Neural cell (in vitro differentiated cells): Measurements from ENCODE around the gene ABAT.

ENCODE experiments used
- EP300 ChIP-seq: fragments of 450-650 bp; conservative IDR thresholded peaks from 2 replicates; pipeline ENCODE4 v1.6.1; 2014; ENCODE audit warnings: antibody characterized with exemption, mild to moderate bottlenecking, moderate library complexity; ENCODE audit not compliant: poor library complexity, severe bottlenecking
- EZH2 ChIP-seq: fragments of 200-600, 300-800 bp; shearing (Covaris generic), sonication (generic); IDR thresholded peaks from 2 replicates; pipeline ENCODE4 v1.6.1; 2014; ENCODE audit warnings: antibody characterized with exemption, low read length, borderline replicate concordance, mild to moderate bottlenecking; ENCODE audit not compliant: insufficient read depth, poor library complexity, severe bottlenecking
- MXI1 ChIP-seq: fragments of 450-650 bp; conservative IDR thresholded peaks from 2 replicates; pipeline ENCODE4 v1.6.1; 2014; ENCODE audit warnings: antibody characterized with exemption, mild to moderate bottlenecking; ENCODE audit not compliant: poor library complexity, severe bottlenecking
- POLR2AphosphoS5 ChIP-seq: IDR thresholded peaks from 2 replicates; pipeline ENCODE4 v1.6.1; 2012
- RAD21 ChIP-seq: fragments of 450-650 bp; conservative IDR thresholded peaks from 2 replicates; pipeline ENCODE4 v1.6.1; 2014; ENCODE audit warnings: antibody characterized with exemption, mild to moderate bottlenecking, moderate library complexity
- TAF1 ChIP-seq: IDR thresholded peaks from 2 replicates; pipeline ENCODE4 v1.6.1; 2012; ENCODE audit warnings: low read depth
- TF ChIP-seq, protein P1 (sequence below): fragments of 450-650 bp; IDR thresholded peaks from 2 replicates; pipeline ENCODE4 v1.5.1; 2014; ENCODE audit warnings: antibody characterized with exemption, mild to moderate bottlenecking, moderate library complexity; ENCODE audit not compliant: poor library complexity, severe bottlenecking
- TF ChIP-seq, protein P2 (sequence below): IDR thresholded peaks from 2 replicates; pipeline ENCODE4 v1.6.1; 2012; ENCODE audit warnings: borderline replicate concordance

DNA sequence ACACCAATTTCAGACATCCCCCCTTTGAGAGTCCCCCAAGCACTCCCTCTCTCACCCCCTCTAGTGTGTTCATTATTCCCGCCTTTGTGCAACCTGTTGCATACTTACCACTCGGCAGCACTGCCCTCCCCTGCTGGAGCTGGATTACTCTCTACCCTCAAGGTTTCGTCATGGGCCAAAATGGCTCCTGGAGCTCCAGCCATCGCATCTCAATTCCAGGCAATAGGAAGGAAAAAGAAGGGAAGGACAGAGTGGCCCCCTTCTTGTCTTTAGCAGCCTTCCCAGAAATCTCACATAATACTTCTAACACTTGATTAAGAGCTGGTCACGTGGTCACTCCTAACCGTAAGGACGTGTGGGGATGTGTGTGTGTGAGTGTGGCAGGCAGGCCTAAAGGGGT, 102.8 kb downstream of the ABAT start:
- TF ChIP-seq EP300 = no peak
- TF ChIP-seq, protein P1, sequence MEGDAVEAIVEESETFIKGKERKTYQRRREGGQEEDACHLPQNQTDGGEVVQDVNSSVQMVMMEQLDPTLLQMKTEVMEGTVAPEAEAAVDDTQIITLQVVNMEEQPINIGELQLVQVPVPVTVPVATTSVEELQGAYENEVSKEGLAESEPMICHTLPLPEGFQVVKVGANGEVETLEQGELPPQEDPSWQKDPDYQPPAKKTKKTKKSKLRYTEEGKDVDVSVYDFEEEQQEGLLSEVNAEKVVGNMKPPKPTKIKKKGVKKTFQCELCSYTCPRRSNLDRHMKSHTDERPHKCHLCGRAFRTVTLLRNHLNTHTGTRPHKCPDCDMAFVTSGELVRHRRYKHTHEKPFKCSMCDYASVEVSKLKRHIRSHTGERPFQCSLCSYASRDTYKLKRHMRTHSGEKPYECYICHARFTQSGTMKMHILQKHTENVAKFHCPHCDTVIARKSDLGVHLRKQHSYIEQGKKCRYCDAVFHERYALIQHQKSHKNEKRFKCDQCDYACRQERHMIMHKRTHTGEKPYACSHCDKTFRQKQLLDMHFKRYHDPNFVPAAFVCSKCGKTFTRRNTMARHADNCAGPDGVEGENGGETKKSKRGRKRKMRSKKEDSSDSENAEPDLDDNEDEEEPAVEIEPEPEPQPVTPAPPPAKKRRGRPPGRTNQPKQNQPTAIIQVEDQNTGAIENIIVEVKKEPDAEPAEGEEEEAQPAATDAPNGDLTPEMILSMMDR = no peak
- no peak for TF ChIP-seq MXI1
- TF ChIP-seq, protein P2, sequence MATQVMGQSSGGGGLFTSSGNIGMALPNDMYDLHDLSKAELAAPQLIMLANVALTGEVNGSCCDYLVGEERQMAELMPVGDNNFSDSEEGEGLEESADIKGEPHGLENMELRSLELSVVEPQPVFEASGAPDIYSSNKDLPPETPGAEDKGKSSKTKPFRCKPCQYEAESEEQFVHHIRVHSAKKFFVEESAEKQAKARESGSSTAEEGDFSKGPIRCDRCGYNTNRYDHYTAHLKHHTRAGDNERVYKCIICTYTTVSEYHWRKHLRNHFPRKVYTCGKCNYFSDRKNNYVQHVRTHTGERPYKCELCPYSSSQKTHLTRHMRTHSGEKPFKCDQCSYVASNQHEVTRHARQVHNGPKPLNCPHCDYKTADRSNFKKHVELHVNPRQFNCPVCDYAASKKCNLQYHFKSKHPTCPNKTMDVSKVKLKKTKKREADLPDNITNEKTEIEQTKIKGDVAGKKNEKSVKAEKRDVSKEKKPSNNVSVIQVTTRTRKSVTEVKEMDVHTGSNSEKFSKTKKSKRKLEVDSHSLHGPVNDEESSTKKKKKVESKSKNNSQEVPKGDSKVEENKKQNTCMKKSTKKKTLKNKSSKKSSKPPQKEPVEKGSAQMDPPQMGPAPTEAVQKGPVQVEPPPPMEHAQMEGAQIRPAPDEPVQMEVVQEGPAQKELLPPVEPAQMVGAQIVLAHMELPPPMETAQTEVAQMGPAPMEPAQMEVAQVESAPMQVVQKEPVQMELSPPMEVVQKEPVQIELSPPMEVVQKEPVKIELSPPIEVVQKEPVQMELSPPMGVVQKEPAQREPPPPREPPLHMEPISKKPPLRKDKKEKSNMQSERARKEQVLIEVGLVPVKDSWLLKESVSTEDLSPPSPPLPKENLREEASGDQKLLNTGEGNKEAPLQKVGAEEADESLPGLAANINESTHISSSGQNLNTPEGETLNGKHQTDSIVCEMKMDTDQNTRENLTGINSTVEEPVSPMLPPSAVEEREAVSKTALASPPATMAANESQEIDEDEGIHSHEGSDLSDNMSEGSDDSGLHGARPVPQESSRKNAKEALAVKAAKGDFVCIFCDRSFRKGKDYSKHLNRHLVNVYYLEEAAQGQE = no peak
- no peak for TF ChIP-seq POLR2AphosphoS5
- no peak for TF ChIP-seq TAF1
- no peak for TF ChIP-seq EZH2
- TF ChIP-seq RAD21 = no peak
